Heart right ventricle (tissue), 16 donors: ENCODE data around the gene MYDGF. TPM values are rescaled to one million over a fixed set of nuclear protein-coding genes. Genes with fewer than 3 reads are reported as not detected.

Source experiments
- ATAC-seq, 8 donors: fragments of 200-7000 bp; cut with Tn5 transposase; one replicate each; pipeline ENCODE4 v1.9.1; 2020; ENCODE audit warnings: mild to moderate bottlenecking in 8 of 8, moderate library complexity in 8 of 8, moderate number of reproducible peaks in 1 of 8
- DNase-seq, 2 donors: peaks; one replicate each; pipeline ENCODE4 v3.0.0-alpha.2; 2020
- H3K27ac ChIP-seq, 10 donors: fragments of 200-600 bp; sonication (generic) in 2 of 10; one replicate each; pipeline versions ENCODE4 v1.5.0 to v1.8.0; 2020 to 2022; ENCODE audit warnings: mild to moderate bottlenecking in 3 of 10
- H3K27me3 ChIP-seq, 7 donors: fragments of 200-600 bp; one replicate each; pipeline ENCODE4 v1.8.0; 2021 to 2022; ENCODE audit warnings: mild to moderate bottlenecking in 2 of 7
- H3K36me3 ChIP-seq, 9 donors: fragments of 200-600 bp; sonication (generic) in 1 of 9; one replicate each; pipeline versions ENCODE4 v1.5.0 to v1.8.0; 2020 to 2022; ENCODE audit warnings: mild to moderate bottlenecking in 2 of 9
- H3K4me1 ChIP-seq, 9 donors: fragments of 200-600 bp; sonication (generic) in 1 of 9; one replicate each; pipeline versions ENCODE4 v1.5.0 to v1.8.0; 2020 to 2022; ENCODE audit warnings: mild to moderate bottlenecking in 4 of 9
- H3K4me3 ChIP-seq, 10 donors: fragments of 200-600 bp; sonication (generic) in 2 of 10; one replicate each; pipeline versions ENCODE4 v1.5.0 to v1.8.0; 2020 to 2022; ENCODE audit warnings: mild to moderate bottlenecking in 7 of 10, moderate library complexity in 2 of 10
- H3K9me3 ChIP-seq, 11 donors: fragments of 200-600 bp in 10 of 11; sonication (generic) in 2 of 11; one replicate each; pipeline versions ENCODE4 v1.5.0 to v1.8.0; 2013 to 2022; ENCODE audit warnings: mild to moderate bottlenecking in 2 of 11, control low read depth in 1 of 11, moderate library complexity in 1 of 11
- WGBS, 2 donors: extraction: QIAGEN DNeasy Blood & Tissue Kit; methylation state at CpG; one replicate each; pipeline ENCODE4 v1.1.7; 2013; ENCODE audit warnings: inconsistent platforms in 1 of 2; 5-methylcytosine and 5-hydroxymethylcytosine counted together
- intact Hi-C, 10 donors: fragments of 100-400 bp; cut with DNase I; formaldehyde crosslinking; loops; one replicate each; pipeline versions ENCODE4 v1.11.1 to v1.14.2; 2022
- polyA plus RNA-seq, 2 donors: library from polyadenylated mRNA; stranded (reverse); fragments of 200-250 nt; gene quantifications; one replicate each; pipeline ENCODE4 v1.2.3, GENCODE V29; 2013
- total RNA-seq, 10 donors: library from RNA; stranded (reverse); fragmentation: NEBNext Ultra II Directional in 3 of 10; extraction: Animal tissue kit (Norgen Biotek cat#: 25700) in 3 of 10; gene quantifications; one replicate each; pipeline versions ENCODE4 v1.2.1 to v1.2.4, GENCODE V29; 2021 to 2023
- TF ChIP-seq, protein P1 (sequence below), 9 donors: fragments of 200-600 bp; sonication (generic) in 2 of 9; IDR thresholded peaks; one replicate each; pipeline versions ENCODE4 v1.5.0 to v1.8.0; 2021 to 2022; ENCODE audit warnings: antibody characterized with exemption in 9 of 9, mild to moderate bottlenecking in 5 of 9, moderate library complexity in 1 of 9
- donor health status: Arrhythmogenic right ventricular cardiomyopathy.
- donor health status: ischemic (EF 13 %, LVEDD 7.1; RV severe dilation, severe dysfunction).
- donor health status: healthy with polysubstance abuse.
- donor health status: DM: no; HTN: yes; CAD: no.
- donor health status: DM: no; HTN: no; CAD: no.
- donor health status: ischemic (EF 25% LVEDD 6.9; RV normal size, moderate dysfunction).
- donor health status: ischemic (EF 25% LVEDD 5.7; RV mildly dilated, moderate dysfunction).
- donor health status: healthy.
- donor health status: DM: yes; HTN: yes; CAD: no.
- donor health status: Ischemic cardiomyopathy.
- donor health status: ischemic (EF 35%, LVEDD 5.7; RV mildly dilated, moderate dysfunction).
- donor health status: nonischemic (EF 11% LVEDD 7.7; RV severe dilation, severe dysfunction).
- donor health status: DM: yes; HTN: yes; CAD: no.
- donor health status: PGD.
- donor health status: ischemic (EF 29% LVEDD 5.4; RV normal size, mild dysfunction).
- donor health status: nonischemic (EF 23%, LVEDD 6.1; RV moderate dilation, normal function).

The MYDGF gene
- total and polyA plus RNA-seq, 12 donors = 14.2 to 211 (median 25.3) TPM

DNA sequence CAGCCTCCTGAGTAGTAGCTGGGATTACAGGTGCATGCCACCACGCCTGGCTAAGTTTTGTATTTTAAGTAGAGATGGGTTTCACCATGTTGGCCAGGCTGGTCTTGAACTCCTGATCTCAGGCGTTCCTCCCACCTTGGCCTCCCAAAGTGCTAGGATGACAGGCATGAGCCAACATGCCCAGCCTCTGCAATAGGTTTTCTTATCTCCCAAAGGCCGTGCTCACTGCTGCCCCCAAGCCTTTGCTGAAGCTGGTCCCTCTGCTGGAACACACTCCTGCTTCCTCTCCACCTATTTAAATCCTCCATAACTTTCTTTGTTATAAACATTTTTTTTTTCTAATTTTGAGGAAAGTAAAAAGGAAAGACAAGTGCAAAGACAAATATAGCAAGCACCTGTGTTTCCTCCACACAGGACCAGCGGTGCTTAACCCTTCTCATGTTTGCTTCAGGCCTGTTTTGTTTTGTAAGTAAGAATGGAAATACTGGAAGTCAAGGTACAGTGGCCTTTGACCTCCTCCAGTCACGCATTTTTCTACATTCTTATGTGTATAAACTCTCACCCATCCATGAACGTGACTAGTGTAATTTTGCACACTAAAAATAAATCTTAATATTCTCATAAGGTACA lies 45.3 kb downstream of the MYDGF start:
- 49 to 56% methylated on average over 6 of the region's 6 CpGs for WGBS, 2 donors
- peaks cover 0 to 23% (median 18%) of the 10 kb centered on the region in 7 donors for H3K27me3 ChIP-seq

GRCh38 chr19:4624301-4624700 lies 45.8 kb downstream of the MYDGF start:
- ATAC-seq (no peak), DNase-seq (no peak)
- WGBS, 2 donors = 53 to 71% methylated on average over 4 to 5 of the region's 5 CpGs
- Histone ChIP-seq H3K36me3 (no peaks in the 10 kb centered on the region), H3K4me3 (no peak overlapping the region), H3K4me1 (peaks cover 0 to 8% (median 0%) of the 10 kb centered on the region in 9 donors), H3K9me3 (no peaks in the 10 kb centered on the region), H3K27ac (no peak overlapping the region), H3K27me3 (peaks cover 0 to 28% (median 22%) of the 10 kb centered on the region in 7 donors)
- intact Hi-C loops = loop anchor here in 2 of 10 donors (2.0 to 10.0 kb wide), 2 partner anchors 40 to 200 kb away; no protein-coding TSS in a partner anchor
- TF ChIP-seq, protein P1, sequence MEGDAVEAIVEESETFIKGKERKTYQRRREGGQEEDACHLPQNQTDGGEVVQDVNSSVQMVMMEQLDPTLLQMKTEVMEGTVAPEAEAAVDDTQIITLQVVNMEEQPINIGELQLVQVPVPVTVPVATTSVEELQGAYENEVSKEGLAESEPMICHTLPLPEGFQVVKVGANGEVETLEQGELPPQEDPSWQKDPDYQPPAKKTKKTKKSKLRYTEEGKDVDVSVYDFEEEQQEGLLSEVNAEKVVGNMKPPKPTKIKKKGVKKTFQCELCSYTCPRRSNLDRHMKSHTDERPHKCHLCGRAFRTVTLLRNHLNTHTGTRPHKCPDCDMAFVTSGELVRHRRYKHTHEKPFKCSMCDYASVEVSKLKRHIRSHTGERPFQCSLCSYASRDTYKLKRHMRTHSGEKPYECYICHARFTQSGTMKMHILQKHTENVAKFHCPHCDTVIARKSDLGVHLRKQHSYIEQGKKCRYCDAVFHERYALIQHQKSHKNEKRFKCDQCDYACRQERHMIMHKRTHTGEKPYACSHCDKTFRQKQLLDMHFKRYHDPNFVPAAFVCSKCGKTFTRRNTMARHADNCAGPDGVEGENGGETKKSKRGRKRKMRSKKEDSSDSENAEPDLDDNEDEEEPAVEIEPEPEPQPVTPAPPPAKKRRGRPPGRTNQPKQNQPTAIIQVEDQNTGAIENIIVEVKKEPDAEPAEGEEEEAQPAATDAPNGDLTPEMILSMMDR (IDR thresholded peaks at IDR 0.05) = no peak

More for the DNA sequence above, 45.3 kb downstream of the MYDGF start:
- ATAC-seq (no peak), DNase-seq (no peak)
- Histone ChIP-seq H3K4me1 (peaks cover 0 to 8% (median 0%) of the 10 kb centered on the region in 9 donors), H3K36me3 (no peaks in the 10 kb centered on the region), H3K4me3 (no peak overlapping the region), H3K9me3 (no peaks in the 10 kb centered on the region), H3K27ac (no peak overlapping the region)
- TF ChIP-seq, protein P1 (IDR thresholded peaks at IDR 0.05) = peak in 3 of 9 donors; percentile 18 to 30 (median 24)
- intact Hi-C loops = loop anchor here in 2 of 10 donors (2.0 to 10.0 kb wide), 2 partner anchors 40 to 200 kb away; no protein-coding TSS in a partner anchor

DNA sequence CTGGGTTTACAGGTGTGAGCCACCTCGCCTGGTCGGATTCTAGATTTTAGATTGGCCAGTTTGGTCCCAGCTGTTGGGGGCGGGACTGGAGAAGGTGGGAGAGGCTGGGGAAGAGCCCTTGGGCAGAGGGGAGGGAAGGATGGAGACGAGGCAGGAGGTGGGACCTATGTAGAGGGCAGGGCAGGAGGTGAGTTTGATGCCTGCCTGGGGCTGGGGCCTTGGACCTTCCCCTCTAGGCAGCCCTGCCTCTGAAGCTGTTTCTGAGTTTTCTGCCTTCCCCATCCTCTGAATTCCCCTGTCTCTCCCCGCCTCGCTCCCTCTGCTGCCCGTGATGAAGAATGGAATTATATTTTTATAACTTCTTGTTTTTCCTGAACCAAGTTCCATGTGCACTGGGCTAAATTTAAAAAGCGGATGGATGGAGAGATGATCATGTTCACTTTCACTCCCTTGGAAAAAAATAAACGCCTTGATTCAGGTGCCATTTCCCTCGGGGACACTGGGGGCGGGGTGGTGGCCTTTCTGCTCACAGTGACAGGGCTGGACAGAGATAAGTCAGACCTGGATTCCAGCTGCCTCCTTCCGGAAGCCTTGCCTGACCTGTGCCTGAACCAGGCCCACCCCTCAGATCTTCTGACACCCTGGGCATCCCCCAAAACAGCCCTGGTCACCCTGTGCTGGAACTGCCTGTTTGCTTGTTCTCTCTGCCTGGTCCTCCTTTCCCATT lies 47.3 kb downstream of the MYDGF start:
- TF ChIP-seq, protein P1 (IDR thresholded peaks at IDR 0.05) = no peak
- peak in 1 of 8 donors; percentile 37 for ATAC-seq
- intact Hi-C loops = loop anchor here in 1 of 10 donors (10.0 kb wide), 1 partner anchor 198 kb away; no protein-coding TSS in a partner anchor
- peaks cover 0 to 8% (median 0%) of the 10 kb centered on the region in 9 donors for H3K4me1 ChIP-seq
- no peak overlapping the region for H3K27ac ChIP-seq
- H3K9me3 ChIP-seq = no peaks in the 10 kb centered on the region
- no peak for DNase-seq
- H3K36me3 ChIP-seq = no peaks in the 10 kb centered on the region
- H3K27me3 ChIP-seq = peaks cover 0 to 28% (median 22%) of the 10 kb centered on the region in 7 donors
- 30 to 36% methylated on average over 12 of the region's 12 CpGs for WGBS, 2 donors
- H3K4me3 ChIP-seq = no peak overlapping the region

DNA sequence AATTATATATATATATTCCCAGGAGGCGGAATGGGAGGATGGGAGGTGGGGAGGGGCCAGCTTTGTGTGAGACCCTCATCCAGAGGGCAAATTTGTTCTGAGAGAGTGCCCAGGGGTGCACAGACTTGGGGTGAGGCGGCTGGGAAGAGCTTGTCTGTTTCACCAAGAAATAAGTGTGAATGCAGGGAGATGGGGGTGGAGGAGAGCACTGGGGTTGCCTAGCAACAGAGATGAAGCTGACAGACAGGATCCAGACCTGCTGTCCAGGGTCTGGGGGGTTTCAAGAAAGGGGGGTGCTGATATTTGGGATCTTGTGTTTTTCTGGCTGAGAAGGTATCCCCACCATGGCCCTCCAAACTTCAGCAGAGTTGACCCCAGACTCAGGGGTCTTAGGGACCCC lies 49.5 kb downstream of the MYDGF start:
- no peaks in the 10 kb centered on the region for H3K36me3 ChIP-seq
- DNase-seq = no peak
- ATAC-seq = no peak
- H3K27ac ChIP-seq = no peak overlapping the region
- WGBS, 2 donors = 45 to 48% methylated on average over 2 of the region's 2 CpGs
- TF ChIP-seq, protein P1 (IDR thresholded peaks at IDR 0.05) = no peak
- no peaks in the 10 kb centered on the region for H3K9me3 ChIP-seq
- H3K4me3 ChIP-seq = no peak overlapping the region
- H3K4me1 ChIP-seq = peaks cover 0 to 8% (median 0%) of the 10 kb centered on the region in 9 donors
- intact Hi-C loops = loop anchor here in 1 of 10 donors (10.0 kb wide), 1 partner anchor 196 kb away; no protein-coding TSS in a partner anchor
- peaks cover 0 to 30% (median 22%) of the 10 kb centered on the region in 7 donors for H3K27me3 ChIP-seq
